DOHH2 (cell line): ENCODE data around the gene CERS5.
A peak's percentile ranks its signal among the peaks of the same experiment; 100 is the strongest.

Source experiments
- H3F3A ChIP-seq: fragments of 200-600 bp; sonication (generic), shearing (Covaris generic); 2 replicates; pipeline ENCODE4 v1.6.0; 2016; ENCODE audit warnings: antibody characterized with exemption, mild to moderate bottlenecking; ENCODE audit not compliant: control insufficient read depth, insufficient read depth
- H3K27ac ChIP-seq: fragments of 200-600 bp; sonication (generic); 2 replicates; pipeline ENCODE4 v1.5.1; 2014; ENCODE audit warnings: low read depth, mild to moderate bottlenecking, low read length, moderate library complexity
- H3K27me3 ChIP-seq: fragments of 200-600 bp; sonication (generic); 2 replicates; pipeline ENCODE4 v1.6.1; 2014; ENCODE audit warnings: mild to moderate bottlenecking, low read length, mixed read lengths; ENCODE audit not compliant: control insufficient read depth
- H3K36me3 ChIP-seq: fragments of 200-600 bp; sonication (generic); 2 replicates; pipeline ENCODE4 v1.6.1; 2014; ENCODE audit warnings: mild to moderate bottlenecking, low read length, moderate library complexity, mixed read lengths; ENCODE audit not compliant: control insufficient read depth
- H3K4me1 ChIP-seq: fragments of 200-600 bp; sonication (generic); 2 replicates; pipeline ENCODE4 v1.6.1; 2014; ENCODE audit warnings: mild to moderate bottlenecking, low read length, mixed read lengths; ENCODE audit not compliant: control insufficient read depth
- H3K4me2 ChIP-seq: fragments of 200-600 bp; sonication (generic); 2 replicates; pipeline ENCODE4 v1.6.0; 2014; ENCODE audit warnings: mild to moderate bottlenecking, low read length, moderate library complexity
- H3K4me3 ChIP-seq: fragments of 200-600 bp; sonication (generic); 2 replicates; pipeline ENCODE4 v1.5.1; 2014; ENCODE audit warnings: mild to moderate bottlenecking, low read length, mixed read lengths
- H3K79me2 ChIP-seq: fragments of 200-600 bp; sonication (generic); 2 replicates; pipeline ENCODE4 v1.6.1; 2014; ENCODE audit warnings: mild to moderate bottlenecking, low read length, mixed read lengths; ENCODE audit not compliant: control insufficient read depth
- H3K9me2 ChIP-seq: fragments of 200-600 bp; sonication (generic); replicated peaks from 2 replicates; pipeline ENCODE4 v1.6.1; 2014; ENCODE audit warnings: mild to moderate bottlenecking, low read length, mixed read lengths; ENCODE audit not compliant: control insufficient read depth
- H3K9me3 ChIP-seq: fragments of 200-600 bp; sonication (generic); 2 replicates; pipeline ENCODE4 v1.6.1; 2014; ENCODE audit warnings: antibody characterized with exemption, low read length, mixed read lengths; ENCODE audit not compliant: control insufficient read depth, insufficient read depth
- H4K20me1 ChIP-seq: fragments of 200-600 bp; sonication (generic); 2 replicates; pipeline ENCODE4 v1.6.0; 2014; ENCODE audit warnings: low read depth, mild to moderate bottlenecking, antibody characterized with exemption, low read length, moderate library complexity; ENCODE audit not compliant: control insufficient read depth, insufficient read depth
- CTCF ChIP-seq: fragments of 200-600 bp; sonication (generic); IDR thresholded peaks from one replicate; pipeline ENCODE4 v1.5.1; 2014; ENCODE audit warnings: antibody characterized with exemption, mild to moderate bottlenecking, low read depth, low read length; ENCODE audit not compliant: poor library complexity, severe bottlenecking
- EZH2phosphoT487 ChIP-seq: fragments of 200-600 bp; sonication (generic); IDR thresholded peaks from 2 replicates; pipeline ENCODE4 v1.6.1; 2017; ENCODE audit warnings: borderline replicate concordance, mild to moderate bottlenecking, antibody characterized with exemption, low read length, moderate library complexity, mixed read lengths

Gene CERS5

GRCh38 chr12:50097952-50098351, 69.2 kb downstream of the CERS5 start:
- Histone ChIP-seq H3K27ac (no peak overlapping the region), H3K36me3 (peaks cover 67% of the 10 kb centered on the region), H3K4me2 (no peak overlapping the region), H3K4me1 (no peaks in the 10 kb centered on the region), H3K4me3 (no peak overlapping the region), H3K79me2 (no peaks in the 10 kb centered on the region), H3K27me3 (no peaks in the 10 kb centered on the region), H3F3A (no peaks in the 10 kb centered on the region; the same call in 1 of the 2 replicates), H3K9me2 (no peaks in the 10 kb centered on the region), H4K20me1 (no peaks in the 10 kb centered on the region), H3K9me3 (no peaks in the 10 kb centered on the region)
- no peak for TF ChIP-seq CTCF
- no peak for TF ChIP-seq EZH2phosphoT487

- no peak for TF ChIP-seq EZH2phosphoT487
- Histone ChIP-seq H3K4me3 (no peak overlapping the region), H3K9me3 (no peaks in the 10 kb centered on the region), H3K27me3 (no peaks in the 10 kb centered on the region), H3K9me2 (no peaks in the 10 kb centered on the region), H3F3A (peaks cover 16% of the 10 kb centered on the region), H3K27ac (no peak overlapping the region), H3K4me1 (peaks cover 17% of the 10 kb centered on the region), H3K4me2 (no peak overlapping the region), H3K36me3 (peaks cover 84% of the 10 kb centered on the region), H3K79me2 (peaks cover 18% of the 10 kb centered on the region), H4K20me1 (no peaks in the 10 kb centered on the region)
Measured at GRCh38 chr12:50090391-50090790, 76.8 kb downstream of the CERS5 start.

- peaks cover 16% of the 10 kb centered on the region for H3F3A ChIP-seq
- peaks cover 17% of the 10 kb centered on the region for H3K4me1 ChIP-seq
- no peak overlapping the region for H3K4me3 ChIP-seq
- H3K27me3 ChIP-seq: no peaks in the 10 kb centered on the region
- H3K36me3 ChIP-seq: peaks cover 78% of the 10 kb centered on the region
- H3K27ac ChIP-seq: no peak overlapping the region
- H3K9me3 ChIP-seq: no peaks in the 10 kb centered on the region
- no peaks in the 10 kb centered on the region for H3K9me2 ChIP-seq
- no peak overlapping the region for H3K4me2 ChIP-seq
- no peaks in the 10 kb centered on the region for H4K20me1 ChIP-seq
- peaks cover 22% of the 10 kb centered on the region for H3K79me2 ChIP-seq
- TF ChIP-seq CTCF (no peak), EZH2phosphoT487 (no peak)
Measured at GRCh38 chr12:50089730-50090129, 77.4 kb downstream of the CERS5 start.

- H3K4me2 ChIP-seq: no peak overlapping the region
- H3K9me2 ChIP-seq: no peaks in the 10 kb centered on the region
- TF ChIP-seq EZH2phosphoT487 (no peak), CTCF (peak; percentile 95)
- H3K9me3 ChIP-seq: no peaks in the 10 kb centered on the region
- H3K36me3 ChIP-seq: peaks cover 71% of the 10 kb centered on the region
- no peaks in the 10 kb centered on the region for H3K27me3 ChIP-seq
- H3K79me2 ChIP-seq: peaks cover 24% of the 10 kb centered on the region
- peaks cover 20% of the 10 kb centered on the region for H3K4me1 ChIP-seq
- no peak overlapping the region for H3K4me3 ChIP-seq
- H4K20me1 ChIP-seq: no peaks in the 10 kb centered on the region
- H3K27ac ChIP-seq: no peak overlapping the region
- peaks cover 16% of the 10 kb centered on the region for H3F3A ChIP-seq
Measured at GRCh38 chr12:50088577-50089335, 78.4 kb downstream of the CERS5 start.
